Measurements from ENCODE around the gene AP1M2.

The AP1M2 gene

DNA sequence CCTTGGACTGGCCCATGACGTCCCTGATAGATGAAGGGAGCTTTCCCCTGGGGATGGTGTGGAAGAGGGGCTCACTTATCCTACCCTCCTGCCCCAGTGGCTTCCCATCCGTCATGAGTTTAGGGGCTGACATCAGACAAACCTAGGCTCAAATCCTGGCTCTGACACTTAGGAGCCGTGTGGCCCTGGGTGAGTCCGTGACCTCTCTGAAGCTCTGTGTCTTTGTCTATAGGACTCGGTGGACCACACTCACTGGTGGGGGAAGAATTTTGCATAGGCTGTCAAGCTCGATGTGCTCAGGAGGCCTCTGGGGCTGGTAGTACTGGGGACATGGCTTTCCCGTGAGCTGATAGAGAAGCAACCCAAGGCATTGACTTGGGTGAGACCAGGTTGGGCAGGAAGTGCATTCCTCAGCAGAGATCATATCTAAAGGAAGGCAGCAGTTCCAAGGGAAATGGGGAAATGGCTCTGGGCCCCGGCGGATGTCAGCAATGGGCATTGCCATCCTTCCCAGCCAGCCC is 17.4 kb upstream of the AP1M2 start:
- peak overlapping the region; percentile 69 for H3K4me2 ChIP-seq (ENCODE audit: low read length)
- no peaks in the 10 kb centered on the region for H3K9me3 ChIP-seq (ENCODE audit: low read length)
- TF ChIP-seq EZH2 (IDR thresholded peaks at IDR 0.05; ENCODE audit: borderline replicate concordance, low read length): no peak
- TF ChIP-seq, protein P1, sequence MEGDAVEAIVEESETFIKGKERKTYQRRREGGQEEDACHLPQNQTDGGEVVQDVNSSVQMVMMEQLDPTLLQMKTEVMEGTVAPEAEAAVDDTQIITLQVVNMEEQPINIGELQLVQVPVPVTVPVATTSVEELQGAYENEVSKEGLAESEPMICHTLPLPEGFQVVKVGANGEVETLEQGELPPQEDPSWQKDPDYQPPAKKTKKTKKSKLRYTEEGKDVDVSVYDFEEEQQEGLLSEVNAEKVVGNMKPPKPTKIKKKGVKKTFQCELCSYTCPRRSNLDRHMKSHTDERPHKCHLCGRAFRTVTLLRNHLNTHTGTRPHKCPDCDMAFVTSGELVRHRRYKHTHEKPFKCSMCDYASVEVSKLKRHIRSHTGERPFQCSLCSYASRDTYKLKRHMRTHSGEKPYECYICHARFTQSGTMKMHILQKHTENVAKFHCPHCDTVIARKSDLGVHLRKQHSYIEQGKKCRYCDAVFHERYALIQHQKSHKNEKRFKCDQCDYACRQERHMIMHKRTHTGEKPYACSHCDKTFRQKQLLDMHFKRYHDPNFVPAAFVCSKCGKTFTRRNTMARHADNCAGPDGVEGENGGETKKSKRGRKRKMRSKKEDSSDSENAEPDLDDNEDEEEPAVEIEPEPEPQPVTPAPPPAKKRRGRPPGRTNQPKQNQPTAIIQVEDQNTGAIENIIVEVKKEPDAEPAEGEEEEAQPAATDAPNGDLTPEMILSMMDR (IDR thresholded peaks at IDR 0.05; ENCODE audit: low read length): no peak
- H3K9me2 ChIP-seq (ENCODE audit: low read depth, low read length): no peaks in the 10 kb centered on the region
- H3K9ac ChIP-seq (ENCODE audit: low read length): peak overlapping the region; percentile 95
- no peaks in the 10 kb centered on the region for H3F3A ChIP-seq (ENCODE audit: insufficient read depth, low read length)
- H3K4me3 ChIP-seq (ENCODE audit: low read depth, low read length, poor library complexity, severe bottlenecking): peak overlapping the region; percentile 83
- no peaks in the 10 kb centered on the region for H3K36me3 ChIP-seq (ENCODE audit: insufficient read depth, low read length)
- peak overlapping the region; percentile 98 for H3K27ac ChIP-seq (ENCODE audit: low read depth, low read length, poor library complexity, severe bottlenecking)
- peaks cover 33% of the 10 kb centered on the region for H3K79me2 ChIP-seq (ENCODE audit: insufficient read depth, low read length)
- H3K27me3 ChIP-seq (ENCODE audit: insufficient read depth, low read length): no peaks in the 10 kb centered on the region; the same call in 1 of the 2 replicates
- peaks cover 19% of the 10 kb centered on the region for H3K4me1 ChIP-seq (ENCODE audit: insufficient read depth, low read length, severe bottlenecking)
- H2AFZ ChIP-seq (ENCODE audit: low read length): no peak overlapping the region
- H4K20me1 ChIP-seq (ENCODE audit: insufficient read depth, low read length): no peaks in the 10 kb centered on the region

DNA sequence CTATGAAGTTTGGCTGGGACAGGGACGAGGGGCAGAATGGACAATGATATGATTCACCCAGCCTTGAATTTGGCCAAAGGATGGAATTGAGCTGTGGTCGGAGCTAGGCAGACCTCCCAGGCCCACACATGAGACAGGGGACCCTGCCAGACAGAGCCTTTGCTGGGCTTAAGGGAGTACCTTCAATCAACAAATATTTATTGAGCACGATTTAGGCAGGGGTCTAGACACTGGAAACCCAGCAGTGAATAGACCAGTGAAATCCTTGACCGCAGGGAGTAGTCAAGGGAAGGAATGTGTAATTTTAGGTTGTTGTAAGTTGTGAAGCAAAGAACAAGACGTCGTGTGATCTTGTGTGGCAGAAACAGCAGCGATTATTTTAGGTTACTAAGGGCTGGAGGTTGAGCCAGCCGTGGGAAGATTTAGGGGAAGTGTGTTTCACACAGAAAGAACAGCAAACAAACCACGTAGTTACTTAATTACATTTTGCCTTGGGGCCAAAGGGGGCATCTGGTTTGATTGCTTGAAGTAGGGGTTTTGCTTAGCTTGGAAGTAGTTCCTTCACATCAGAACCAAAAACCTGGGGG is 16.9 kb upstream of the AP1M2 start:
- no peak overlapping the region for H2AFZ ChIP-seq (ENCODE audit: low read length)
- H3K79me2 ChIP-seq (ENCODE audit: insufficient read depth, low read length): peaks cover 30% of the 10 kb centered on the region
- peaks cover 19% of the 10 kb centered on the region for H3K4me1 ChIP-seq (ENCODE audit: insufficient read depth, low read length, severe bottlenecking)
- H4K20me1 ChIP-seq (ENCODE audit: insufficient read depth, low read length): no peaks in the 10 kb centered on the region
- H3K4me2 ChIP-seq (ENCODE audit: low read length): peak overlapping the region; percentile 69
- TF ChIP-seq, protein P1 (IDR thresholded peaks at IDR 0.05; ENCODE audit: low read length): no peak
- TF ChIP-seq EZH2 (IDR thresholded peaks at IDR 0.05; ENCODE audit: borderline replicate concordance, low read length): no peak
- H3K9me2 ChIP-seq (ENCODE audit: low read depth, low read length): no peaks in the 10 kb centered on the region
- no peaks in the 10 kb centered on the region; the same call in 1 of the 2 replicates for H3K27me3 ChIP-seq (ENCODE audit: insufficient read depth, low read length)
- no peaks in the 10 kb centered on the region for H3K9me3 ChIP-seq (ENCODE audit: low read length)
- no peaks in the 10 kb centered on the region for H3F3A ChIP-seq (ENCODE audit: insufficient read depth, low read length)
- peak overlapping the region; percentile 95 for H3K9ac ChIP-seq (ENCODE audit: low read length)
- peak overlapping the region; percentile 98 for H3K27ac ChIP-seq (ENCODE audit: low read depth, low read length, poor library complexity, severe bottlenecking)
- H3K4me3 ChIP-seq (ENCODE audit: low read depth, low read length, poor library complexity, severe bottlenecking): peak overlapping the region; percentile 83
- no peaks in the 10 kb centered on the region for H3K36me3 ChIP-seq (ENCODE audit: insufficient read depth, low read length)

DNA sequence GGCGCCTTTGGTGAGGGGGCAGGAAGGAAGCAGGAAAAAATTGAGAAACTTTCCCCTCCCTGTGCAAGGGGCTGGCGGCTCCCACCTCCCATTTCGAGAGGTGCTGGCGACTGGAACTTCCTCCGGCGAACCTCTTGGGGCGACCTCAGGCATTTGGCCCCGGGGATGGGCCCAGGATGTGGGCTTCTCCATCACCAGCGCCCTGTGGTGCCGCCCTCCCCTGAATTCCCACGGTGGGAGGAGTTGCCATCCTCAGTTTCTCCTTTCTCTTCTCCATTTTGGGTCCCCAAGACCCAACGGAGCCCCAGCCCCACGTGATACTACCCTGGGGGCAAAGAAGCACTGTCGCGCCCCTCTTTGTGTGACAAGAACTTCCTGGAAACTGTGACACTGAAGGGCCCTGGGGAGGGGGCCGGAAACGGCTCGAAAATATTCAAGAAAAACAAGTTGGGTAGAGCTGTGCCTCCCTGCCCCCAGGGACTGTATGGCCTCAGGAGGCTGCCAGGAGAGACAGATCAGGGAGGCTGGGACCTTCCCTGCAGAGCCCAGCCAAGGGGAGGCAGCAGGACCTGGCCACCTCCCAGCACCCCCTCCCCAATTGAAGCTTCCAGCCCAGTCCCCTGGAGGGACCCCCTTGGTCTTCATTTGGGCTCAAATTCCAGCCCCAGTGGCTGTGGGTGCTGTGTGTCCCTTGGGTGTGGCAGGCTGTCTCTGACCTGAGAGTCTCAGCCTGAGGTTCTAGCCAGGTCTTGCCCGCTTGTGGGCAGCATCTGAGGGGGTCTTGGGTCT is 16.2 kb upstream of the AP1M2 start:
- Histone ChIP-seq H4K20me1 (ENCODE audit: insufficient read depth, low read length) (no peaks in the 10 kb centered on the region), H2AFZ (ENCODE audit: low read length) (no peak overlapping the region), H3K79me2 (ENCODE audit: insufficient read depth, low read length) (peaks cover 30% of the 10 kb centered on the region)

More for the DNA sequence above, 16.2 kb upstream of the AP1M2 start:
- Histone ChIP-seq H3K36me3 (ENCODE audit: insufficient read depth, low read length) (no peaks in the 10 kb centered on the region), H3K9me3 (ENCODE audit: low read length) (no peaks in the 10 kb centered on the region), H3K4me3 (ENCODE audit: low read depth, low read length, poor library complexity, severe bottlenecking) (peak overlapping the region; percentile 83), H3F3A (ENCODE audit: insufficient read depth, low read length) (no peaks in the 10 kb centered on the region), H3K9me2 (ENCODE audit: low read depth, low read length) (no peaks in the 10 kb centered on the region), H3K27me3 (ENCODE audit: insufficient read depth, low read length) (no peaks in the 10 kb centered on the region; the same call in 1 of the 2 replicates), H3K4me1 (ENCODE audit: insufficient read depth, low read length, severe bottlenecking) (peaks cover 19% of the 10 kb centered on the region), H3K27ac (ENCODE audit: low read depth, low read length, poor library complexity, severe bottlenecking) (peak overlapping the region; percentile 98), H3K4me2 (ENCODE audit: low read length) (peak overlapping the region; percentile 69), H3K9ac (ENCODE audit: low read length) (peak overlapping the region; percentile 95)
- no peak for TF ChIP-seq EZH2 (IDR thresholded peaks at IDR 0.05; ENCODE audit: borderline replicate concordance, low read length)
- TF ChIP-seq, protein P1 (IDR thresholded peaks at IDR 0.05; ENCODE audit: low read length): no peak

Measured in OCI-LY1 (cell line).